GM20000 (cell line): ENCODE data around the gene CLMN.

Source experiments
- DNase-seq: peaks from one replicate; pipeline ENCODE4 v3.0.0; 2012; ENCODE audit warnings: low spot score
- CTCF ChIP-seq: IDR thresholded peaks from 2 replicates; pipeline ENCODE4 v1.5.1; 2012; ENCODE audit warnings: mild to moderate bottlenecking, control low read depth; ENCODE audit errors: extremely low read depth, missing control alignments

CLMN gene

GRCh38 chr14:95150910-95151309, 168.8 kb downstream of the CLMN start:
- TF ChIP-seq CTCF = no peak
- no peak for DNase-seq

DNA sequence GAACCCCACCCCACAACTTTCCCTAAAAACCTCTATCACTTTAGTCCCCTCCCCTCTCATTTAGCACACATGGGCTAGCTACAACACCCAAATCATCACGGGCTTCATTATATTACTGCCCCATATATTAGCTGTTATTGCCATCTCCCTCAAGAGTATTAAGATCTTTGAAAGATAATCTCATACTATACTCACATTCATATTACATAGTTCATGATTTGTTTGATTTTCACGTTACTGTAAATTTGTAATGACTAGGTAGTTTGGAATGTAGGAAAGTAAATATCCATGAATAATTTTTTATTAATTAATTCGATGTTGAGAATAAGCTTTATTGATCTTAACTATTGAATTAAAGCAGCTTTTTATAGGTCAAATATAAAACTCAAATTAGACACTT, 170.3 kb downstream of the CLMN start:
- no peak for DNase-seq
- TF ChIP-seq CTCF = no peak

DNA sequence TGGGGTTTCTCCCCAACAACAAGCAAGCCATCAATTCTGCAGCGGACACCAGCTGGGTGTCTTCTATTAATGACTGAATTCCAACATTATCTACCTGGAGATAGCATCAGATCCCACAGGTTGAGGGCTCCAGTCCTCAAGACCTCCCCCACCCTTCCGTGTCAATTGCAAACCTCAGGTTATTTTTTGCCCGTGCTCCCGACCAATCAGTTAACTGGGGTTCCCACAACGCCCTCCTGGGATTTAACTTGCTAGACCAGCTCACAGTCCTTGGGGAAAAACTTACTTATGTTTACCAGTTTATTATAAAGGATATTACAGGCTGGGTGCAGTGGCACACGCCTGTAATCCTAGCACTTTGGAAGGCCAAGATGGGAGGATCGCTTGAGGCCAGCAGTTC, 172.1 kb downstream of the CLMN start:
- no peak for TF ChIP-seq CTCF
- no peak for DNase-seq

- no peak for DNase-seq
- no peak for TF ChIP-seq CTCF
Observed at GRCh38 chr14:95146079-95146771, 173.5 kb downstream of the CLMN start.

GRCh38 chr14:95144849-95145248, 174.9 kb downstream of the CLMN start:
- no peak for TF ChIP-seq CTCF
- DNase-seq = no peak

DNA sequence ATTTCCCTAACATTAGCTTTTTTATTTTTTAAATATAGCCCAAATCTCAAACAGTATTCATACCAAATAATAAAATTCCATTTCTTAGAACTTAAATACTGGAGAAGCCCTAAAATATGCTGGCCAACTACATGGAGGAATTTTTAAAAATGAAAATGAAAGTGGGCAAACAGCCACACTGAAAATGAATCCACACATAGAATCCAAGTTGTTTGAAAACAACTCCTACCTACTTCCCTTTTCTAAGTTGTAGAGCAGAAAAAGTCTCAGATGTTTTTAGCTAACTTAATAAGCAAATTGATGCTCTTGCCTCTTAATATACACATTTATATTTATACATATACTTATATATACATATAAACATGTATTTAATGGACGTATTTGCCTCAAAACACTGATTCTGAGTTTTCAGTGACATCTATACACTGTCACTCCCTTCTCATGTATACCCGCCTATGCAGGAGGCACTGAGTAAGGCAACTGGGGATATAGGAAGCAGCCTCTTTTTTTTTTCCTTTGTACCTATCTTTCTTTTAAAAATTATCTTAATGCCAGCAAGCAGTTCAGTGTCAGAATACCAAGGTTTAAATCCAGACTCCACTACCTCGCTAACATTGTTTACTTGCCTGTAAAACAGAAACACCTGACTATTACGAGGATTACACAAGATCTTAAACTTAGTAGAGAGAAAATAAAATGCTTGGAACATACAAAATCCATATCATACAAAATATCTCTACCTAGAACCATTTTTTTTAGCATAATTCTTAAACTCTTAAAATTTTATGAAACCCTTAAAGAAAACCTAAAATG, 175.7 kb downstream of the CLMN start:
- no peak for TF ChIP-seq CTCF
- DNase-seq = no peak

GRCh38 chr14:95142208-95142607, 177.5 kb downstream of the CLMN start:
- no peak for TF ChIP-seq CTCF
- no peak for DNase-seq
